Measurements from ENCODE around the gene MED14. TPM values are rescaled to one million over a fixed set of nuclear protein-coding genes. Genes with fewer than 3 reads are reported as not detected.

MED14 gene
- total RNA-seq, 1 donor from 2014 or later: 16.3 TPM

DNA sequence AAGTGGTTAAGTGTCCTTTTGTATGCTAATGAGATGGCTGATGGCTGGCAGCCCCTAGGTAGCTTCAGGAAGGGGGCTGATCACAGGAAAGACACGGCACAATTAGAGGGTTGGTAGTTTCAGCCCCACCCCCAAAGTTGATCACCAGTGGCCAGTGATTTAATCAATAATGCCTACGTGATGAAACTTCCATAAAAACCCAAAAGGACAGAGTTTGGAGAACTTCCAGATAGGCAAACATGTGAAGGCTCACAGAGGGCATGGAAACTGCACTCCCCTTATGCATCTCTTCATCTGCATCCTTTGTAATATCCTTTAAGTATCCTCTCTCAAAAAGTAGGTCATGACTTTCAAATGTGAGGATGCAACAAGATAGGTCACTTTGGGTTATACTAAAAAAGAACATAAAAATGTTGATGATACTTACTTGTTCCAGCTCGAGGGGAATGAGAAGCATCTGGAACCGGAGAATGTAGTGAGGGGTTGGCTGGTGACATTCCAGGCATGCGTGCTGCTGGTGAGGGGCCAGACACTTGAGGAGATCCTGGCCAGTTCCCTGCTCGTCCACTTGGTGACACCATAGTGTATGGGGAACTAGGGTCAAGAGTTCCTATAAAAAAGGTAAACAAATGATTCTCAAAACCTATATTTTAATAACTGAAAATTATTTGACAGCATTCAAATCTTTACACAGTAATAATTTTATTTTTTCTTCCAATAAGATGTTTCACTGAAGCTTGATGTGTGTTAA lies 71.3 kb downstream of the MED14 start:
- peak in 1 of 2 donors; percentile 13 for DNase-seq (ENCODE audit: low read depth in 2 of 2)

DNA sequence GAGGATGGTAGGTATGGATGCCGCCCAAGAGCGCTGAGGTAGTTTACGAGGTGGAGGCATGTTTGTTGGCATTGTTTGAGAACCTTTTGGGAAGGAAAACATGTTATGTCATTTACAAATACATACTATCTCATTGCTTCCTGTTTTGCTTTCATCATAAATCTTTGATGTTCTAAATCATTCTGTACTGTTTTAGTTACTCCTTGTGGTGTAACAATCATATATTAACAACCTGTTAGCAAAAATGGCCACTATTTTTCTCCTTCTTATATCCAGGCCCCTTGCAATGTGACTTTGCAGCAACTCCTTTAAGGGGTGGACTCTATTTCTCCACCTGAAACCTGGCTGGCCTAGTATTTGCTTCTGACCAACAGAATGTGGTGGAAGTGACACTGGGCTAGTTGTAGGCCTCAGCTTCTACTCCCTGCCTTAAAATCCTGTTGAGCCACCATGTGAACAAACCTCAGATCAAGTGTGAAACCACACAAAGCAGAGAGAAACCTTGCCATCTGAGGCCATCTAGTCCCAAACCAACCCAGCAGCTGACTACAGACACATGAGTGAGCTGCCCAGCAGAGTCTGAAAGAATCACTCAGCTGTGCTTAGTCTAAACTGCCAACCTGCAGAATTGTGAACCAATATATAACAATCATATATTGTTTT lies 72.1 kb downstream of the MED14 start:
- no peak for DNase-seq (ENCODE audit: low read depth in 2 of 2)

GRCh38 chrX:40661489-40661888 lies 73.9 kb downstream of the MED14 start:
- no peak for DNase-seq (ENCODE audit: low read depth in 2 of 2)

DNA sequence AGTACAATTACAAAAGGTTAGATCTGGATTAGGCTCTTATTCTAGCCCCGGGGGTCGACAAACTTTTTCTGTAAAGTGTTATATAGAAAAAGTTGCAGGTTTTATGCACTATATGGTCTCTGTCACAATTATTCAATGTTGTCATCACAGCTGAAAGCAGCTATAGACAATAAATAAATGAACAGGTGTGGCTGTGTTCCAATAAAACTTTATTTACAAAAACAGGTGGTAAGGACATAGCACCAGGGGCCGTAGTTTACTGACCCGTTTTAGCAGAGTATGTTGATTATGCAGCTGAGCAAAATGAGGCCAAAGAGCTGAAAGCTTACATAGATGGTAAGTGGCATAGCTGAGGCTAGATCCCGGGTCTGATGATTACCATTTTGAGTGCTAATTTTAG lies 75.0 kb downstream of the MED14 start:
- DNase-seq (ENCODE audit: low read depth in 2 of 2): no peak

GRCh38 chrX:40653535-40653934 lies 81.8 kb downstream of the MED14 start:
- DNase-seq (ENCODE audit: low read depth in 2 of 2): no peak

GRCh38 chrX:40652664-40653063 lies 82.7 kb downstream of the MED14 start:
- DNase-seq (ENCODE audit: low read depth in 2 of 2): no peak

DNA sequence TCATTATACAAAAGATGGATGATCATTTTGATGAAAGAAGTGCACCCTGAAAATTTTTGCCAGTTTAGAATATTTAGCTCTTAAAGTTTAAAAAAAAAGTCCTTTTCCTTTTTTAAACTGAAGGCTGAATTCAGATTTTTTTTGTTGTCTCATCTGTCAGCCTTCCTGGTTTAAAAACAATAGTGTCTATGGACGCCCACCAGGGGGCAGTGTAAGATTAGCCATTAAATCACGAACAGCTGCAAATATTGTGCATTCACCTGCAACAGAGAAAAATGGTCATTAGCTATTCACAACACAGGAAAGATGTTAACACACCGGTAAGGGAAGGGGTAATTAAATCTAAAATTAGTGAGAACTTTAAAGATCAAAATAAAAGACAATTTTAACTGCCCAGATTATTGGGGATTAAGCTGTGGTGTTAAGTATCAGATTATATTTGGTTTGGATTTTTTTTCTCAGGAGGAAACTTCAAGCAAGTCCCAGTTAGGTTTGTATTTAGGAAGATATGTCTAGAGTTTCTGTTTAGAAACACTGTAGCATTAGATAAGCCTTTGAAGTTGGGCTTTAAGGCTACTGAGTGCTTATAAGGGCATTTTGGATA lies 83.6 kb downstream of the MED14 start:
- DNase-seq (ENCODE audit: low read depth in 2 of 2): peak; percentile 67 to 69

- peak; percentile 68 to 83 for DNase-seq (ENCODE audit: low read depth in 2 of 2)
Observed at GRCh38 chrX:40647307-40648197, 87.8 kb downstream of the MED14 start, which contains the start of gene CXorf38. CXorf38 (minus strand) TSS chrX:40647561; CDS start chrX:40647520, 41 bp downstream.

- DNase-seq (ENCODE audit: low read depth in 2 of 2): peak in 1 of 2 donors; percentile 38
Observed at GRCh38 chrX:40646489-40647306, 88.6 kb downstream of the MED14 start.

GRCh38 chrX:40644821-40645358 lies 90.5 kb downstream of the MED14 start:
- DNase-seq (ENCODE audit: low read depth in 2 of 2): peak; percentile 30 to 54

GRCh38 chrX:40644176-40644575 lies 91.2 kb downstream of the MED14 start:
- peak in 1 of 2 donors; percentile 34 for DNase-seq (ENCODE audit: low read depth in 2 of 2)

DNA sequence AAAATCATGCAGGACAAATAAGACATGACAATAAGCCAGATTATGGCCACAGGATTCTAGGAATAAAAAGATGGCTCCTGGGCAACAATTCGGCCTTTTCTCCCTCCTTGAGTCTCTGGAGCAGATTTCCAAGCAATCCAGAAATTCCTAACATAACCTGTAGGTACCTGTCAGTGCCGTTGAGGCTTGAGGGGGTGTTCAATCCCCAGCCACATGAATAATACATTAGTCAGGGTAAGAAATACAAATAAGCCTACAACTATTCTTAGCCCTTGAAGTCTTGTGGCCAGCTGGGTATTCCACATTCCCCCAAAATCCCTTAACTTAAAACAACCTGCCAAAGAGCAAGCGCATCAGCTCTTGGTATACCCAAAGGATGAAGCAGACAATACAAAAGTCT lies 97.7 kb downstream of the MED14 start:
- no peak for DNase-seq (ENCODE audit: low read depth in 2 of 2)

DNA sequence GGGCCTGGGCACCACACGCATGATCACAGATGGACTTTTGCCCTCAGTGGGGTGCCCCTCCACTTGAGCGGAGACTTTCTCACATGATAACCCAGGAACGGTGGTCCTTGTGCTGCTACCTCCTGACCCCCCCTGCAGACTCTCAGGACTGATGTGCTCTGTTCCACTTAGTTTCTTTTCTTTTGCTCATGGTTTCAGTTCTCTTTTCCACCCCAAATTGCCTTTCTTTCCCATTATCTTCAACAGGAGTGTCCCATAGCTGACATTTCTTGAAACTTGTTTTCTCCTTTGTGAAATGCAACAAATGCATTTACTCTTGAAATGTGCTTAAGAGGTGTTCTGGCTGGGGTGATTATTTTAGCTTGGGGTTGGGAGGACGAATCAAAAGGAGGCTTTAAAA lies 103.1 kb downstream of the MED14 start:
- DNase-seq (ENCODE audit: low read depth in 2 of 2): no peak

- no peak for DNase-seq (ENCODE audit: low read depth in 2 of 2)
Observed at GRCh38 chrX:40628506-40628905, 106.8 kb downstream of the MED14 start.

- DNase-seq (ENCODE audit: low read depth in 2 of 2): no peak
Observed at GRCh38 chrX:40625294-40625693, 110.0 kb downstream of the MED14 start.

GRCh38 chrX:40623665-40624064 lies 111.7 kb downstream of the MED14 start:
- no peak for DNase-seq (ENCODE audit: low read depth in 2 of 2)

DNA sequence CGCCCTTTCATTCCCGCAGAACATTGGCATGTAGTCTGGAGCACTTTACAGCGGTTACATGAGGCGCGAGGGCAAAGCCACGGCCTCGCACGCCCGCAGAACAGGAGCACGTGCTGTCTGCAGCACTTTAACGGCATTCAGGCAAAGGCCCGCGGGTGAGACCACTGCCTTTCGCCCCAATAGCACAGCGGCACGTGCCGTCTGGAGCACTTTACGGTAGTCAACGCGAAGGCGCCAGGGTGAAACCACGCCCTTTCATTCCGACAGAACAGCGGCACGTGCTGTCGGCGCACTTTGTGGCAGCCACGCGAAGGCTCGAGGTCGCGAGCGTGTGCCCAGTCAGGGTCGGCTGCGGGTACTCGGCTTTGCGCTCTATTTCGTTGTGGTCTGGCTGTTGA lies 112.2 kb downstream of the MED14 start, which contains the start of gene MPC1L:
MPC1L (plus strand) TSS at position 290 of the 398 bp plus-strand sequence. CDS start 138 bp downstream, outside the sequence.
- DNase-seq (ENCODE audit: low read depth in 2 of 2): no peak

GRCh38 chrX:40622479-40623138 lies 112.7 kb downstream of the MED14 start:
- DNase-seq (ENCODE audit: low read depth in 2 of 2): no peak

- no peak for DNase-seq (ENCODE audit: low read depth in 2 of 2)
Observed at GRCh38 chrX:40617566-40617965, 117.8 kb downstream of the MED14 start.

DNA sequence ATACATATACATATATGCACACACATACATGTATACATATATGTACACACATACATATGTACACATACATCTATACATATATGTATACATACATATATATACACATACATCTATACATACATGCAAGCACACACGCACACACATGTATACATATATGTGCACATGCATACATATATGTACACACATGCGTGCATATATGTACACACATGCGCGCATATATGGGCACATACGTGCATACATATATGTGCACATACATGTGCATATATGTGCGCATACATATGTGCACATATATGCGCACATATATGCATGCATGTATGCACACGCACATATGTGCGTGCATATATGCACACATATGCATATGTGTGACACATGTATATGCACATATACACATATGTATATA lies 119.4 kb downstream of the MED14 start:
- no peak for DNase-seq (ENCODE audit: low read depth in 2 of 2)
